DOHH2 (cell line): ENCODE results near the gene CHD9.

Experiments
- H3F3A ChIP-seq: fragments of 200-600 bp; sonication (generic), shearing (Covaris generic); 2 replicates; pipeline ENCODE4 v1.6.0; 2016; ENCODE audit warnings: antibody characterized with exemption, mild to moderate bottlenecking; ENCODE audit not compliant: control insufficient read depth, insufficient read depth
- H3K27ac ChIP-seq: fragments of 200-600 bp; sonication (generic); 2 replicates; pipeline ENCODE4 v1.5.1; 2014; ENCODE audit warnings: low read depth, mild to moderate bottlenecking, low read length, moderate library complexity
- H3K27me3 ChIP-seq: fragments of 200-600 bp; sonication (generic); 2 replicates; pipeline ENCODE4 v1.6.1; 2014; ENCODE audit warnings: mild to moderate bottlenecking, low read length, mixed read lengths; ENCODE audit not compliant: control insufficient read depth
- H3K36me3 ChIP-seq: fragments of 200-600 bp; sonication (generic); 2 replicates; pipeline ENCODE4 v1.6.1; 2014; ENCODE audit warnings: mild to moderate bottlenecking, low read length, moderate library complexity, mixed read lengths; ENCODE audit not compliant: control insufficient read depth
- H3K4me1 ChIP-seq: fragments of 200-600 bp; sonication (generic); 2 replicates; pipeline ENCODE4 v1.6.1; 2014; ENCODE audit warnings: mild to moderate bottlenecking, low read length, mixed read lengths; ENCODE audit not compliant: control insufficient read depth
- H3K4me2 ChIP-seq: fragments of 200-600 bp; sonication (generic); 2 replicates; pipeline ENCODE4 v1.6.0; 2014; ENCODE audit warnings: mild to moderate bottlenecking, low read length, moderate library complexity
- H3K4me3 ChIP-seq: fragments of 200-600 bp; sonication (generic); 2 replicates; pipeline ENCODE4 v1.5.1; 2014; ENCODE audit warnings: mild to moderate bottlenecking, low read length, mixed read lengths
- H3K79me2 ChIP-seq: fragments of 200-600 bp; sonication (generic); 2 replicates; pipeline ENCODE4 v1.6.1; 2014; ENCODE audit warnings: mild to moderate bottlenecking, low read length, mixed read lengths; ENCODE audit not compliant: control insufficient read depth
- H3K9me2 ChIP-seq: fragments of 200-600 bp; sonication (generic); replicated peaks from 2 replicates; pipeline ENCODE4 v1.6.1; 2014; ENCODE audit warnings: mild to moderate bottlenecking, low read length, mixed read lengths; ENCODE audit not compliant: control insufficient read depth
- H3K9me3 ChIP-seq: fragments of 200-600 bp; sonication (generic); 2 replicates; pipeline ENCODE4 v1.6.1; 2014; ENCODE audit warnings: antibody characterized with exemption, low read length, mixed read lengths; ENCODE audit not compliant: control insufficient read depth, insufficient read depth
- H4K20me1 ChIP-seq: fragments of 200-600 bp; sonication (generic); 2 replicates; pipeline ENCODE4 v1.6.0; 2014; ENCODE audit warnings: low read depth, mild to moderate bottlenecking, antibody characterized with exemption, low read length, moderate library complexity; ENCODE audit not compliant: control insufficient read depth, insufficient read depth
- EZH2phosphoT487 ChIP-seq: fragments of 200-600 bp; sonication (generic); IDR thresholded peaks from 2 replicates; pipeline ENCODE4 v1.6.1; 2017; ENCODE audit warnings: borderline replicate concordance, mild to moderate bottlenecking, antibody characterized with exemption, low read length, moderate library complexity, mixed read lengths
- TF ChIP-seq, protein P1 (sequence below): fragments of 200-600 bp; sonication (generic); IDR thresholded peaks from one replicate; pipeline ENCODE4 v1.5.1; 2014; ENCODE audit warnings: antibody characterized with exemption, mild to moderate bottlenecking, low read depth, low read length; ENCODE audit not compliant: poor library complexity, severe bottlenecking

CHD9 gene

DNA sequence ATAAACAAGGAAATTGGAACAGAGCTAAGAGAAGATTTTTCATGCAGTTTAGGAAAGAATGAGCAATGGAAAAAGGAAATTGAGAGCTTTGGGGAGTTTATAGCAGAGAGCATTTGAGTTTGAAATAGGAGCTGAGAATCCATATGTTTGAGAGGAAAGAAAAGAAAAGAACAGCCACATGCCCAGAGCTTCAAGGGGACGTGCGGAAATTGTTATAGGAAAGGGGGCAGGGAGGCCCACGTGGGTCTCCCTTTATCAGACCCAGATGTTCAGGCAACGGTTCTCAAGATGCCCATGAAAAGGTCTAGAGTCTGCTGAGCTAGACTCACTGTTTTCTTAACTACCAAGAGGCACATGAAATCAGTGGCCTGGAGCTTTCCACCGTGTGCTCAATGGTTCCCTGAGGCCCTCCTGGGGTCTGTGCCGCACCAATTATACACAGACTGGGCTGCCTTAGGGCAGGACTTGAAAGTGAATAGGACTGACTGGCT, 31.2 kb downstream of the CHD9 start:
- no peaks in the 10 kb centered on the region for H4K20me1 ChIP-seq
- peaks cover 12% of the 10 kb centered on the region for H3K4me1 ChIP-seq
- H3K9me3 ChIP-seq: no peaks in the 10 kb centered on the region
- no peak overlapping the region for H3K27ac ChIP-seq
- no peak overlapping the region for H3K4me2 ChIP-seq
- H3K9me2 ChIP-seq: no peaks in the 10 kb centered on the region
- no peak overlapping the region for H3K4me3 ChIP-seq
- TF ChIP-seq, protein P1, sequence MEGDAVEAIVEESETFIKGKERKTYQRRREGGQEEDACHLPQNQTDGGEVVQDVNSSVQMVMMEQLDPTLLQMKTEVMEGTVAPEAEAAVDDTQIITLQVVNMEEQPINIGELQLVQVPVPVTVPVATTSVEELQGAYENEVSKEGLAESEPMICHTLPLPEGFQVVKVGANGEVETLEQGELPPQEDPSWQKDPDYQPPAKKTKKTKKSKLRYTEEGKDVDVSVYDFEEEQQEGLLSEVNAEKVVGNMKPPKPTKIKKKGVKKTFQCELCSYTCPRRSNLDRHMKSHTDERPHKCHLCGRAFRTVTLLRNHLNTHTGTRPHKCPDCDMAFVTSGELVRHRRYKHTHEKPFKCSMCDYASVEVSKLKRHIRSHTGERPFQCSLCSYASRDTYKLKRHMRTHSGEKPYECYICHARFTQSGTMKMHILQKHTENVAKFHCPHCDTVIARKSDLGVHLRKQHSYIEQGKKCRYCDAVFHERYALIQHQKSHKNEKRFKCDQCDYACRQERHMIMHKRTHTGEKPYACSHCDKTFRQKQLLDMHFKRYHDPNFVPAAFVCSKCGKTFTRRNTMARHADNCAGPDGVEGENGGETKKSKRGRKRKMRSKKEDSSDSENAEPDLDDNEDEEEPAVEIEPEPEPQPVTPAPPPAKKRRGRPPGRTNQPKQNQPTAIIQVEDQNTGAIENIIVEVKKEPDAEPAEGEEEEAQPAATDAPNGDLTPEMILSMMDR: no peak
- no peak for TF ChIP-seq EZH2phosphoT487
- H3F3A ChIP-seq: no peaks in the 10 kb centered on the region
- H3K79me2 ChIP-seq: peaks cover 20% of the 10 kb centered on the region
- H3K27me3 ChIP-seq: no peaks in the 10 kb centered on the region
- peaks cover 5% of the 10 kb centered on the region; the same call in 1 of the 2 replicates for H3K36me3 ChIP-seq

DNA sequence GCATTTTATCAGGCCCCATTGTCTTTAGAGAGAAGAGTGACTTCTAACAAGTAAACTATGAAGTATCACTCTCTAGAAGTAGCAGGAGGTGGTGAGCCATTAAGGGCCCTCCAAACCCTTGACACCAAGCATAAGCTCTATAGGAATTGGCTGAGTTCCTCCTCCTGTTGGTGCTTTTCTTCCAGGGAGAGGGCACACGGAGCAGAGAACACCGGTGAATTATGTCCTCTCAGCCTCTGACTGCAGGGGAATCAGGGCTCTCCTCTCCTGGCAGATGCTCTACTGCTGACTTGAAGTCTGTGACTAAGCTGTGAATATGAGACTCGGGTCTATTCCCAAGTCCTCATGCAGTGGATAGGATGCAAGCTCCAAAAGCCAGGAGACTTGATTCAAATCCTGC, 32.3 kb downstream of the CHD9 start:
- peaks cover 24% of the 10 kb centered on the region for H3K79me2 ChIP-seq
- no peaks in the 10 kb centered on the region for H3F3A ChIP-seq
- H3K9me2 ChIP-seq: no peaks in the 10 kb centered on the region
- H3K4me2 ChIP-seq: no peak overlapping the region
- H3K36me3 ChIP-seq: peaks cover 5% of the 10 kb centered on the region; the same call in 1 of the 2 replicates
- H3K27ac ChIP-seq: no peak overlapping the region
- 0 out of 2 replicates have a peak, but pooled peaks cover 3% of the 10 kb centered on the region for H4K20me1 ChIP-seq
- no peaks in the 10 kb centered on the region for H3K27me3 ChIP-seq
- no peaks in the 10 kb centered on the region for H3K9me3 ChIP-seq
- TF ChIP-seq, protein P1: no peak
- no peak for TF ChIP-seq EZH2phosphoT487
- no peak overlapping the region for H3K4me3 ChIP-seq
- peaks cover 23% of the 10 kb centered on the region for H3K4me1 ChIP-seq

- no peaks in the 10 kb centered on the region for H3K27me3 ChIP-seq
- no peaks in the 10 kb centered on the region for H3K9me2 ChIP-seq
- peaks cover 37% of the 10 kb centered on the region for H3K79me2 ChIP-seq
- TF ChIP-seq, protein P1: no peak
- TF ChIP-seq EZH2phosphoT487: no peak
- peaks cover 35% of the 10 kb centered on the region for H3K4me1 ChIP-seq
- no peaks in the 10 kb centered on the region for H3K9me3 ChIP-seq
- peaks cover 3% of the 10 kb centered on the region; the same call in 1 of the 2 replicates for H4K20me1 ChIP-seq
- H3K36me3 ChIP-seq: no peaks in the 10 kb centered on the region
- H3K27ac ChIP-seq: no peak overlapping the region
- H3F3A ChIP-seq: no peaks in the 10 kb centered on the region
- no peak overlapping the region for H3K4me2 ChIP-seq
- no peak overlapping the region for H3K4me3 ChIP-seq
Observed at GRCh38 chr16:53089434-53090285, 34.9 kb downstream of the CHD9 start.
